Suppressor macrophage treated with lipopolysaccharide for 4 hours (primary cell): ENCODE results near the gene PNPT1.
"Not testable (repeated sequence)": the region's sequence is repeated elsewhere in the genome, so short reads cannot be mapped to it uniquely, and the experiment has no call there.

Experiments used
- DNase-seq: peaks from one replicate; pipeline ENCODE4 v3.0.0-alpha.2; 2020

Gene PNPT1

GRCh38 chr2:55693181-55694125 lies at the start of gene PNPT1:
Gene PNPT1, minus strand, starts transcription at chr2:55693844. Its CDS starts 21 bp downstream, at chr2:55693823.
- peak; percentile 98 for DNase-seq

GRCh38 chr2:55742996-55743395 lies 49.4 kb upstream of the PNPT1 start:
- no peak for DNase-seq

GRCh38 chr2:55736019-55736536 lies 42.4 kb upstream of the PNPT1 start:
- not testable (repeated sequence) for DNase-seq

GRCh38 chr2:55734726-55735125 lies 41.1 kb upstream of the PNPT1 start:
- no peak for DNase-seq

GRCh38 chr2:55733335-55733734 lies 39.7 kb upstream of the PNPT1 start:
- DNase-seq: no peak

- no peak for DNase-seq
These were observed 39.2 kb upstream of the PNPT1 start for GRCh38 chr2:55732854-55733253.

- no peak for DNase-seq
These were observed 35.6 kb upstream of the PNPT1 start for GRCh38 chr2:55729136-55729685.

GRCh38 chr2:55721596-55722215 lies 28.1 kb upstream of the PNPT1 start:
- DNase-seq: no peak

GRCh38 chr2:55720417-55720816 lies 26.8 kb upstream of the PNPT1 start:
- no peak for DNase-seq

GRCh38 chr2:55719852-55720251 lies 26.2 kb upstream of the PNPT1 start:
- DNase-seq: no peak

- peak; percentile 79 for DNase-seq
These were observed 24.7 kb upstream of the PNPT1 start for GRCh38 chr2:55718165-55719008.

- DNase-seq: no peak
These were observed 22.0 kb upstream of the PNPT1 start for GRCh38 chr2:55715626-55716025.

GRCh38 chr2:55715178-55715577 lies 21.5 kb upstream of the PNPT1 start:
- not testable (repeated sequence) for DNase-seq

- no peak for DNase-seq
These were observed 18.9 kb upstream of the PNPT1 start for GRCh38 chr2:55712477-55713060.

GRCh38 chr2:55710025-55710424 lies 16.4 kb upstream of the PNPT1 start:
- DNase-seq: no peak

GRCh38 chr2:55707751-55708150 lies 14.1 kb upstream of the PNPT1 start:
- no peak for DNase-seq

GRCh38 chr2:55706258-55706657 lies 12.6 kb upstream of the PNPT1 start:
- DNase-seq: not testable (repeated sequence)

- DNase-seq: no peak
These were observed 11.5 kb upstream of the PNPT1 start for GRCh38 chr2:55705027-55705653.

GRCh38 chr2:55703350-55703749 lies 9.7 kb upstream of the PNPT1 start:
- DNase-seq: no peak

- not testable (repeated sequence) for DNase-seq
These were observed 904 bp downstream of the PNPT1 start for GRCh38 chr2:55692740-55693139.

- DNase-seq: no peak
These were observed 21.0 kb downstream of the PNPT1 start for GRCh38 chr2:55672630-55673029.

- no peak for DNase-seq
These were observed 24.7 kb downstream of the PNPT1 start for GRCh38 chr2:55668956-55669355.
